ENCODE results near the gene FAM187B. TPM values are rescaled to one million over a fixed set of nuclear protein-coding genes. Genes with fewer than 3 reads are reported as not detected.
"Not testable (repeated sequence)": the region's sequence is repeated elsewhere in the genome, so short reads cannot be mapped to it uniquely, and the experiment has no call there.

Gene FAM187B
- total and polyA plus RNA-seq, 7 donors, result not detected

- intact Hi-C loops (cut with DNase I), result no loop called here
- H3K4me3 ChIP-seq, result no peak overlapping the region
- peaks cover 0 to 3% (median 0%) of the 10 kb centered on the region in 3 donors for H3K27me3 ChIP-seq
- 56 to 69% methylated on average over 13 of the region's 13 CpGs for WGBS, 2 donors
- H3K9me3 ChIP-seq, result no peaks in the 10 kb centered on the region
- no peak overlapping the region for H3K27ac ChIP-seq
- H3K4me1 ChIP-seq, result no peaks in the 10 kb centered on the region
- H3K36me3 ChIP-seq, result no peaks in the 10 kb centered on the region
- DNase-seq, result no peak
- no peak for TF ChIP-seq POLR2A (IDR thresholded peaks at IDR 0.05)
These were observed 23.5 kb downstream of the FAM187B start for GRCh38 chr19:35204799-35205732.

- no peaks in the 10 kb centered on the region for H3K4me1 ChIP-seq
- intact Hi-C loops (cut with DNase I), result no loop called here
- DNase-seq, result no peak
- 85 to 93% methylated on average over 4 of the region's 4 CpGs for WGBS, 2 donors
- H3K27ac ChIP-seq, result no peak overlapping the region
- TF ChIP-seq CTCF (IDR thresholded peaks at IDR 0.05), result no peak
- no peak for TF ChIP-seq POLR2AphosphoS5 (IDR thresholded peaks at IDR 0.05)
- no peak for TF ChIP-seq EP300 (IDR thresholded peaks at IDR 0.05)
- no peak for TF ChIP-seq POLR2A (IDR thresholded peaks at IDR 0.05)
- no peaks in the 10 kb centered on the region for H3K9me3 ChIP-seq
- no peak overlapping the region for H3K4me3 ChIP-seq
- peaks cover 0 to 5% (median 4%) of the 10 kb centered on the region in 3 donors for H3K27me3 ChIP-seq
- H3K36me3 ChIP-seq, result no peaks in the 10 kb centered on the region
These were observed 25.5 kb downstream of the FAM187B start for GRCh38 chr19:35202722-35203688.

GRCh38 chr19:35199481-35199880 is 29.1 kb downstream of the FAM187B start:
- TF ChIP-seq EP300 (IDR thresholded peaks at IDR 0.05) (no peak), CTCF (IDR thresholded peaks at IDR 0.05) (no peak), POLR2A (IDR thresholded peaks at IDR 0.05) (no peak), POLR2AphosphoS5 (IDR thresholded peaks at IDR 0.05) (no peak)
- no peaks in the 10 kb centered on the region for H3K36me3 ChIP-seq
- no peaks in the 10 kb centered on the region for H3K9me3 ChIP-seq
- intact Hi-C loops (cut with DNase I), result no loop called here
- H3K27ac ChIP-seq, result no peak overlapping the region
- peaks cover 0 to 14% (median 4%) of the 10 kb centered on the region in 3 donors for H3K27me3 ChIP-seq
- H3K4me3 ChIP-seq, result no peak overlapping the region
- H3K4me1 ChIP-seq, result no peaks in the 10 kb centered on the region
- WGBS, 2 donors, result 62 to 68% methylated on average over 2 of the region's 2 CpGs
- DNase-seq, result no peak

GRCh38 chr19:35196861-35197260 is 31.7 kb downstream of the FAM187B start:
- H3K9me3 ChIP-seq; H3K36me3 ChIP-seq; H3K27ac ChIP-seq; DNase-seq; H3K4me3 ChIP-seq; intact Hi-C loops (cut with DNase I); H3K4me1 ChIP-seq: not testable (repeated sequence)
- peaks cover 3 to 14% (median 4%) of the 10 kb centered on the region in 3 donors for H3K27me3 ChIP-seq
- WGBS, 2 donors, result 82 to 83% methylated on average over 6 of the region's 6 CpGs

- no peak for DNase-seq
- Histone ChIP-seq H3K36me3 (no peaks in the 10 kb centered on the region), H3K4me1 (no peaks in the 10 kb centered on the region), H3K9me3 (no peaks in the 10 kb centered on the region), H3K4me3 (no peak overlapping the region), H3K27me3 (peaks cover 3 to 14% (median 4%) of the 10 kb centered on the region in 3 donors), H3K27ac (no peak overlapping the region)
- TF ChIP-seq POLR2A (IDR thresholded peaks at IDR 0.05) (no peak), CTCF (IDR thresholded peaks at IDR 0.05) (no peak), POLR2AphosphoS5 (IDR thresholded peaks at IDR 0.05) (no peak), EP300 (IDR thresholded peaks at IDR 0.05) (no peak)
- intact Hi-C loops (cut with DNase I), result no loop called here
- WGBS, 2 donors, result 63 to 64% methylated on average over 2 of the region's 2 CpGs
These were observed 32.7 kb downstream of the FAM187B start for GRCh38 chr19:35195830-35196229.

Measured in sigmoid colon (tissue), 7 donors.